ENCODE measurements around the gene DNAAF3. TPM values are rescaled to one million over a fixed set of nuclear protein-coding genes. Genes with fewer than 3 reads are reported as not detected.
A peak's percentile ranks its signal among the peaks of the same experiment; 100 is the strongest.

Gene DNAAF3
- polyA plus RNA-seq, 1 experiment, result 0.21 TPM

GRCh38 chr19:55160128-55160985, 6.1 kb downstream of the DNAAF3 start:
- H3K27me3 ChIP-seq (ENCODE audit: control insufficient read depth, insufficient read depth, low read length), result peaks cover 34% of the 10 kb centered on the region
- H3K27ac ChIP-seq (ENCODE audit: low read depth, low read length), result no peak overlapping the region
- TF ChIP-seq CTCF (IDR thresholded peaks at IDR 0.05; ENCODE audit: low read depth, low read length), result peak; percentile 85
- H3K9me3 ChIP-seq (ENCODE audit: control insufficient read depth, insufficient read depth, low read length), result peaks cover 17% of the 10 kb centered on the region; the same call in 1 of the 2 replicates
- ChIA-PET POLR2A (interaction anchor here (0.7 kb wide), 1 partner anchor 13 kb away, joined by 3 read pairs; no protein-coding TSS in a partner anchor), CTCF (interaction anchor here (0.8 to 2.4 kb wide), 12 partner anchors 9 to 464 kb away, joined by 3 to 44 read pairs (median 4); partner anchors contain the start of gene ZNF784)
- H3K4me3 ChIP-seq (ENCODE audit: low read depth, low read length), result no peak overlapping the region
- DNase-seq (ENCODE audit: low read depth, low spot score), result no peak

- POLR2A ChIA-PET, result interaction anchor here (0.7 kb wide), 1 partner anchor 100 kb away, joined by 3 read pairs; the partner anchor contains the start of gene PPP6R1
Measured at GRCh38 chr19:55158848-55159749, 7.3 kb downstream of the DNAAF3 start.

GRCh38 chr19:55158423-55158822, 8.0 kb downstream of the DNAAF3 start:
- DNase-seq (ENCODE audit: low read depth, low spot score), result no peak
- Histone ChIP-seq H3K27me3 (ENCODE audit: control insufficient read depth, insufficient read depth, low read length) (peaks cover 36% of the 10 kb centered on the region), H3K9me3 (ENCODE audit: control insufficient read depth, insufficient read depth, low read length) (peaks cover 17% of the 10 kb centered on the region; the same call in 1 of the 2 replicates), H3K27ac (ENCODE audit: low read depth, low read length) (no peak overlapping the region), H3K4me3 (ENCODE audit: low read depth, low read length) (no peak overlapping the region)
- ChIA-PET CTCF (no interaction called here), POLR2A (interaction anchor here (0.8 kb wide), 1 partner anchor 210 kb away, joined by 3 read pairs; no protein-coding TSS in a partner anchor)
- no peak for TF ChIP-seq CTCF (IDR thresholded peaks at IDR 0.05; ENCODE audit: low read depth, low read length)

More at GRCh38 chr19:55158848-55159749, 7.3 kb downstream of the DNAAF3 start:
- no peak for DNase-seq (ENCODE audit: low read depth, low spot score)
- H3K9me3 ChIP-seq (ENCODE audit: control insufficient read depth, insufficient read depth, low read length), result peaks cover 17% of the 10 kb centered on the region; the same call in 1 of the 2 replicates
- CTCF ChIA-PET, result interaction anchor here (0.6 to 2.4 kb wide), 9 partner anchors 8 to 1159 kb away, joined by 3 to 44 read pairs (median 5); no protein-coding TSS in a partner anchor
- peaks cover 36% of the 10 kb centered on the region for H3K27me3 ChIP-seq (ENCODE audit: control insufficient read depth, insufficient read depth, low read length)
- no peak for TF ChIP-seq CTCF (IDR thresholded peaks at IDR 0.05; ENCODE audit: low read depth, low read length)
- H3K27ac ChIP-seq (ENCODE audit: low read depth, low read length), result no peak overlapping the region
- H3K4me3 ChIP-seq (ENCODE audit: low read depth, low read length), result no peak overlapping the region

- DNase-seq (ENCODE audit: low read depth, low spot score), result no peak
- CTCF ChIA-PET, result no interaction called here
- H3K27ac ChIP-seq (ENCODE audit: low read depth, low read length), result no peak within 1 kb of the TSS
- H3K4me3 ChIP-seq (ENCODE audit: low read depth, low read length), result no peak within 1 kb of the TSS
- H3K9me3 ChIP-seq (ENCODE audit: control insufficient read depth, insufficient read depth, low read length), result peaks cover 17% of the 10 kb centered on the region; the same call in 1 of the 2 replicates
- no peak for TF ChIP-seq CTCF (IDR thresholded peaks at IDR 0.05; ENCODE audit: low read depth, low read length)
- H3K27me3 ChIP-seq (ENCODE audit: control insufficient read depth, insufficient read depth, low read length), result peaks cover 36% of the 10 kb centered on the region
- POLR2A ChIA-PET, result interaction anchor here (0.8 kb wide), 1 partner anchor 211 kb away, joined by 3 read pairs; no protein-coding TSS in a partner anchor
Measured at GRCh38 chr19:55157064-55157908, 9.1 kb downstream of the DNAAF3 start, which contains the start of gene TNNI3. TSS of gene TNNI3 (minus strand) at chr19:55157732. CDS start at chr19:55157589, 143 bp downstream.

All from AG04450 (cell line).